SK-N-DZ (cell line): ENCODE measurements around the gene GPC5.

Experiments
- DNase-seq: peaks from one replicate; pipeline ENCODE4 v3.0.0-alpha.2; 2015; ENCODE audit warnings: low spot score

GPC5 gene

GRCh38 chr13:92346046-92346445 lies 947.6 kb downstream of the GPC5 start:
- no peak for DNase-seq

GRCh38 chr13:92354583-92354982 lies 956.2 kb downstream of the GPC5 start:
- DNase-seq: no peak

DNA sequence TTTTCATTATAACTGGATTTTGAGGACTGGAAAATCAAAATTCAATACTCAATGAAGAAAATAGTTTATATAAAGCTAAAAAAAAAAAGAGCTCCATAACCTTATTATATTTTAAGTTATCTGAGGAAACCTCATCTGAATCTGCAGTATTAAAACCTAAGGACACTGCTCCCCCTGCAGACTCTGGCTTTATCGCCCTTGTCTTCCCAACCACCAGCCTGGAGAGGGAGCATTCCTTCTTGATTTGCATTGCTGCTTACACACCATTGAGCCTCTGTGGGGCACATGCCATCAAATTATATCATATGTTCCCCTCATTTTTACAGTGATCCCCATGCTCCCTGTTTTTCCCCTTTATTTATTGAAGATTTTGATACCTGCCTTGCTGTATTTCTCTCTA lies 956.8 kb downstream of the GPC5 start:
- peak; percentile 31 for DNase-seq

DNA sequence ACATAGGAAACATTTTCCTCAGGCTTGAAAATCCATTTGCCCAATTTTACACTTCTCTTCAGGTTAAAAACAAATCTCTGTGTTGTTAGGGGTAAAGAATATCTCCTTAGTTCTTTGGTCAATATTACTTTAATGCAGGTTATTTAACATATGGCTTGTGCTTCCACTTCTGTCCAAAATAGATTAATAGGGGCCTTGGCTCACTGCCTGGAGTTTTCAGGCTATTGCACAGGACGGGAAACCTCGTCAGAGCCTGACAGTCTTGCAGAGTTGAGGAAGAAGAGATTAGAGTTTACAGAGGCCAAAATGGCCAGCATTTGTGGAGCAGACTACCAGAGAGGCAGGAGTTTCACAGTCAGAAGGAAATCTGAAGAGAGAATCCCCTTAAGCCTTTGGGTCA lies 964.3 kb downstream of the GPC5 start:
- no peak for DNase-seq

DNA sequence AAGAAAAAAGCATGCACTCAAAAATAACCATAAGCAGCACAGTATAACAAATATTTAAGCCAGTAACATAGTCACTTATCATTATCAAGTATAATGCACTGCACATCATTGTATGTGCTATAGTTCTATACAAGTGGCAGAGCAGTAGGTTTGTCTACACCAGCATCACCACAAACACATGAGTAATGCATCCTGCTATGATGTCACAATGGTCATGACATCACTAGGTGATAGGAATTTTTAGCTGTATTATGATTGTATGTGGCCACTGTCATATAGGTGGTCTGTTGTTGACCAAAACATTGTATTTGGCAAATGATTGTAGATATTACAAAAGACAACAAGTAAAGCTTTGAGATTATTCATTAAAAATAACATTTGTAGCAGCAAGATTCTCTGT lies 967.5 kb downstream of the GPC5 start:
- no peak for DNase-seq

DNA sequence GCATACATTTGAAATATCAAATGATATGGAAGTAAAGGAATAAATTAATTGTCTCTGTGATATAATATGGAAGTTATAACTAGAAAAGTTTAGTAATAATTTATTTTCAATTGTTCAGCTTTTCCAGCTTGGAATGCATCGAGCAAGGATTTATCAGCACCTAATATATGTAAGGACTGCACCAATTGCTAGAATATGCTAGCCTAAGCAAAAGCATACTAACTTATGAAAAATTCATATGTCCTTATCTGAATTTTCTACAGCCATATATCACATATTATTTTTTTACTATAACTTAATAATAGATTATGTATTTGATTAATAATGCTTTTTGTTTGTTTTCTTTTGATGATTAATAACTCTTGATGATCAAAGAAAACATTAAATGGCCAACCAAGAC lies 979.0 kb downstream of the GPC5 start:
- no peak for DNase-seq

GRCh38 chr13:92379371-92379770 lies 981.0 kb downstream of the GPC5 start:
- DNase-seq: no peak

- no peak for DNase-seq
Measured at GRCh38 chr13:92384410-92384809, 986.0 kb downstream of the GPC5 start.

- DNase-seq: no peak
Measured at GRCh38 chr13:92387245-92387644, 988.8 kb downstream of the GPC5 start.

DNA sequence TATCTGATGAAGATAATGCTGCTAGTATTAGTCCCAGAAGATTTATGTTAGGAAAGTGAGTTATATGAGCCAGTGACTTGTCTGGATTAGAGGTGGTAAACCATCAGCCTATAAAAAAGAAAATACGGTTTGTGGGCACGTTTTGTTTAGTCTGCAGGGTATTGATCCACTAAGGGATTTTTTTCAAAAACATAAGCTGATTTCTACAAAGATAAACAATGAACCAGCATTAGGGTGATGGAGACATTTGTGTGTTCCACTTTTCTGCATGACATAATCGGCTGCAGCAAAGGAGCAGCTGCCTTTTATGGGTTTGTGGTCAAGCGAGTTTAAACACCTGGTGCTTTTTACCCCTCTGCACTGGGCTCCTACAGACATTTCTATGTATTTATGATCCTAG lies 991.8 kb downstream of the GPC5 start:
- DNase-seq: peak; percentile 8

DNA sequence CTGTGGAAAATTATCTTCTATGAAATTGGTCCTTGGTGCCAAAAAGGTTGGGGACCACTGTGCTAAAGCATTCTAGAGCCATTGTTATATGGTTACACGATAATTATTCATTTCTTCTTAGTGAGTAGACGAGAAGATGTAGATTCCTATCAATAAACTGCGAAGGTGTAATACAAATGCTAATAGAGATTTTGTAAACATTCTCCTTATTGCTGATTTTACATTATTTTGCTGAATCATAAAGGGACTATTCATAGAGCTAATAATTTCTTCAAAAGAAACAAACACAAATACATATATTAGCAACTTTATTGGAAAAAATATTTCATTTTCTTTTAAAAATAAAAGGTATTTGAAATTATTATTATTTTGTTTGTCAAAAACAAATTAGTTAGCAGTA lies 1005.2 kb downstream of the GPC5 start:
- DNase-seq: no peak

DNA sequence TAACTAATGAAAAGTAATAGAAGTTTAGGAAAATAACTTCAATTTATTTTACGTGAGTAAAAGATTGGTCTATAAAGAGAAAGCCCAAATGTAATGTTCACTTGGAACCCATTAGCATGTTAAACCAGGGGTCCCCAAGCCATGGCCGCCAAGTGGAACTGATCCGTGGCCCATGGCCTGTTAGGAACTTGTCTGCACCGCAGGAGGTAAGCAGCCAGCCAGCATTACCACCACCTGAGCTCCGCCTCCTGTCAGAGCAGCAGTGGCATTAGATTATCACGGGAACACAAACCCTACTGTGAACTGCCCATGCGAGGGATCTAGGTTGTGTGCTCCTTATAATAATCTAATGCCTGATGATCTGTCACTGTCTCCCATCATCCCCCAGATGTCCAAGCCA lies 1009.4 kb downstream of the GPC5 start:
- DNase-seq: no peak

DNA sequence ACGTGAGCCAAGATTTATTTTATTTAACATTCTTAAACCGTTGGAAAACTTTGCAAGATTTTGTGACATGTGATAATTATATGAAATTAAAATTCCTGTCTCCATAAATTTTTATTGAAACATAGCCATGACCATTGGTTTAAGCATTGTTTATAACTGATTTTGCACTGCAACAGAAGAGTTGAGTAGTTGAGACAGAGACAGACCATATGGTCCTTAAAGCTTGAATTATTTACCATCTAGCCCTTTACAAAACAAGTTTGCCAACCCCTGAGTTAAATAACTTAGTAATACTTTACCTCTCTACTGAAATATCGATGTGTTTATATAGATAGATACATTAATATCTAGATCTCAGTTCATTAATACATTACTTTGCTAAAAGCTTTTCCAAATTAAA lies 1014.1 kb downstream of the GPC5 start:
- no peak for DNase-seq

- no peak for DNase-seq
Measured at GRCh38 chr13:92412996-92413395, 1014.6 kb downstream of the GPC5 start.

- DNase-seq: no peak
Measured at GRCh38 chr13:92413452-92413851, 1015.0 kb downstream of the GPC5 start.

- no peak for DNase-seq
Measured at GRCh38 chr13:92414851-92415250, 1016.4 kb downstream of the GPC5 start.

DNA sequence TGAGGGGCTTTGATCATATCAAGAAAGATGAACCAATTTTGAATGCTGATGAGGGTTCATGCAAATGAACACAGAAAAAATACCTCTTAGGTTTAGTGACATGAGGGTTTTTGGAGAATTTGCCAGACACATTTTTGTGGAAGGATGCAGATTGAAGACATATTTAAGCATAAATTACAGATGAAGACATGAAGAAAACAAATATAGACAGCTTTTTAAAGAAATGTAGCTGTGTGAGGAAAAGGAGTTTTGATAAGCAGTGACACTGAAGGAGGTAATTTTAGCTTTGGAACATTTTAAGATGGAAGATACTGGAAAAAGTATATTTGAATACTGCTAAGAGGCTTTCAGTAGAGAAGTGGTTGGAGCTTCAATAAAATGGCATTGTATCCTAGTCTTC lies 1017.4 kb downstream of the GPC5 start:
- no peak for DNase-seq

- no peak for DNase-seq
Measured at GRCh38 chr13:92418818-92419412, 1020.5 kb downstream of the GPC5 start.

DNA sequence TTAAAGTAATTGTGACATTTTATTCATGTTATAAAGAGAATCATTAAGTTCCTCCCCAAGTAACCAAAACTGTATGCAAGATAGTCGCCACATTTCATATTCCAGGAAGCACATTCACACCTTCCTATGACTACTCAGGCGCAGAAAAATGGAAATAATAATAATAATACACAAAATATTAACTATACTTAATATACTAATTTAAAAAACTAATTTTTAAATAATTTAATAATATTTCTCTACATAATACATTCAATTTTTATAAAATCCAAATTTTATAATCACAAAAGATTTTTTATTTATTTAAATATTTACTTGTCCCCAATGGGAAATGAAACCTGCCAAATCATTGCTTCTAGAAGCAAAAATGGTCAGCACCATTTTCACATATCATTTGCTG lies 1030.8 kb downstream of the GPC5 start:
- DNase-seq: no peak

DNA sequence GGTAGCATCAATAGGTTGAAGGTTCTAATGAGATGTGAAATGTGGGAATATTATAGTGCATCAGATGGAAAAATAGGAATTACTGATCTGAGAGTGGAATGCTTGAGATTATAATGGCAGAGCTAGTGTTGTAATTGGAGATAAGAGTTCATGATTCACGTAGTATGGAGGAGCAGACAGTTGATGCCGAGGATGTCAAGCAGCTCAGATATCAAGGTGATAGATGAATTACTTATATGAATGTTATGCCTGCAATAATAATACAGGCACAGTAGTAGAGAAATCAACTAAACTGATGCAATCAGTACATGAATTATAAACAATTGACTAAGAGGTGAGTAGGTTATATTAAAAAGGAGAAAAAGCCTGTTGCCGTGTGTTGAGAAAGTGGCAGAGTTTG lies 1035.0 kb downstream of the GPC5 start:
- no peak for DNase-seq

DNA sequence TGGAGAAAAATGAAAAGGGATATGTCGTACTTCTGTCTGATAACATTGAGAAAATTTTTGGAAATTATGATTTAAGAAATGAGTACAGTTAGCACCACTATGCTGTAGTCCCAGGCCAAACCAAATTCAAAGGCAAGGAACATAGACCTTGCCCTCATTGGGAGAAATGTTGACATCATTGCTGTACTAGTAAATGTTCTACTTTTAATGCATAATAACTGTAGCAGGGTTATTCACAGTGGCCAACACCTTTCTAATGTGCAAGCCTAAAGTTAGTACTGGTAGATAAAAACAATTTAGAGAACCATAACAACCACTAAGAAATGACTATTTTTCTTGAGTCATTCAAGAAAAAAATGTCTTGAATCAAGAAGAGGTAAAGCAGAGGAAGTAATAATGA lies 1035.5 kb downstream of the GPC5 start:
- no peak for DNase-seq

- no peak for DNase-seq
Measured at GRCh38 chr13:92436924-92437323, 1038.5 kb downstream of the GPC5 start.

- no peak for DNase-seq
Measured at GRCh38 chr13:92444244-92444643, 1045.8 kb downstream of the GPC5 start.

- DNase-seq: no peak
Measured at GRCh38 chr13:92451060-92451459, 1052.6 kb downstream of the GPC5 start.
